LNCAP (cell line): ENCODE measurements around the gene ETV3.

ENCODE experiments used
- TF ChIP-seq, protein P1 (sequence below): fragments of 450-650 bp; IDR thresholded peaks from 2 replicates; pipeline ENCODE4 v1.5.1; 2017; ENCODE audit warnings: mild to moderate bottlenecking

The ETV3 gene

DNA sequence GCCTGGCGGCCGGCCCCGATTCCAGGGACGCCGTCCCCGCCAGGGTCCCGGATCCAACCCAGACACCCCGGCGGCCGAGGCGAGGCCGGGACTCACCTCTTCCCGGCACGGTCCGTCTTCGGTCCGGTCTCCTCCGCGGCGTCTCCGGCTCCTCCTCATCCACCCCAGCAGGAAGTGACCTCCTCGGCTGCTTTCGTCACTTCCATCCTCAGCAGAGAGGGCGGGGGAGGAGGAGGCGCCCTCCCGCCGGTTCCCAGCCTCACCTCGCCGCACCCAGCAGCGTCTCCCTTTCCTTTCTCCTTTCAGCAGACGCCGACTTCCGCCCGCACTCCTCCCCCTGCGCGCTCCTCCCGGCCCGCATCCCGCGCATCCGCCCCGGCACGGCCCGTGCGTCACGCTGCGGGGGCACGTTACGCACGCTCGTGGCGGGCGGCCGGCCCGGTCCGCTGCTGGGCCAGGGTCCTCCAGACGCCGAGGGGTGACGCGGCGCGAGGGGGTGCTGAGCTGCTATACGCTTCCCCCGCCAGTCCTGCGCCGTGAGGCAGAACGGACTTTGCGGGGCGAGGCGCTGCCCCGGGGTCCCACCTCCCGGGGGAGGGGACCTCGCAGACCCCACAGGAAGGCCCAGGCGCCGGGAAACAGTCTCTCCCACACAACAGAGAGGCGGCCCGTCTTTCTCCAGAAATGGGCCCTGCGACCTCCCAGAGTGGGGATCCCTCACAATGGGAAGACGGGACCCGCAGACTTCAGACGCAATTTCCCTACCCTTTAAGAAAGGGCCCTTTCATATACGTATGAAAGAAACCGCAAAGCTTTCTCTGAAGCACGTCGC, at the start of gene ETV3:
TSS of gene ETV3 (minus strand) at position 176 of the 832 bp plus-strand sequence. CDS start 2,043 bp downstream, outside the sequence.
- TF ChIP-seq, protein P1, sequence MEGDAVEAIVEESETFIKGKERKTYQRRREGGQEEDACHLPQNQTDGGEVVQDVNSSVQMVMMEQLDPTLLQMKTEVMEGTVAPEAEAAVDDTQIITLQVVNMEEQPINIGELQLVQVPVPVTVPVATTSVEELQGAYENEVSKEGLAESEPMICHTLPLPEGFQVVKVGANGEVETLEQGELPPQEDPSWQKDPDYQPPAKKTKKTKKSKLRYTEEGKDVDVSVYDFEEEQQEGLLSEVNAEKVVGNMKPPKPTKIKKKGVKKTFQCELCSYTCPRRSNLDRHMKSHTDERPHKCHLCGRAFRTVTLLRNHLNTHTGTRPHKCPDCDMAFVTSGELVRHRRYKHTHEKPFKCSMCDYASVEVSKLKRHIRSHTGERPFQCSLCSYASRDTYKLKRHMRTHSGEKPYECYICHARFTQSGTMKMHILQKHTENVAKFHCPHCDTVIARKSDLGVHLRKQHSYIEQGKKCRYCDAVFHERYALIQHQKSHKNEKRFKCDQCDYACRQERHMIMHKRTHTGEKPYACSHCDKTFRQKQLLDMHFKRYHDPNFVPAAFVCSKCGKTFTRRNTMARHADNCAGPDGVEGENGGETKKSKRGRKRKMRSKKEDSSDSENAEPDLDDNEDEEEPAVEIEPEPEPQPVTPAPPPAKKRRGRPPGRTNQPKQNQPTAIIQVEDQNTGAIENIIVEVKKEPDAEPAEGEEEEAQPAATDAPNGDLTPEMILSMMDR = no peak

DNA sequence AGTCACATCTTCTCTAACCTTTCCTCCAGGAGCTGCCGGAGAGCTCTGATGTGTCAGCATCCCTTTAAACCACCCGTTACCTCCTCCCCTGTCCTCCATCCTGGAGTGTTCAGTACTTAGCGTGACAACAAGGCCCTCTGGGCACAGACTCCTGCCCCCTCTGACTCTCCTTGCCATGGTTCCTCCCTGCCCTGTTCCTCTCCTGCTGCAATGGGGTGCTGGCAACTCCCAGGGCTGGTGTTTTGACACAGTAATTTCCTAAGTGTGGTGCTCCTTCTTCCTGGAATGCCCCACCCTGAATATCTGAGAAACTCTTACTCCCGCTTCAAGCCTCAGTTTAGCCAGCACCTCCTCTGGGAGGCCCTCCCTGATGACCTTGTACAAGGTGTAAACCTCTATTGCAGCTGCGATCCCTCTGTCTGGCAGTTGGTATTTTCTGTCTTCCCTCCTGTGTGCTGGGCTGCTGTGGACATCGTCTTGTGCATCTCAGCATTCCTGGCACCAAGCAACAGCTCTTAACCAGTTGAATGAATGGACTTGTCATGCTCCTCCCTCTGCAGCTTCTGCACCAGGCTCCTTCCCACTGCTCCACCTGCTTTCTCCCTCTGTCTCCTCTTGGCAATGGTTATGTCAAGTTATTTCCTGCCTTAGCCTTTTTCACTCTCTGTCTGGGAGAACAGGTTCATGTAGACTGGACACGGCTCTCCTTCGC, 48.2 kb upstream of the ETV3 start:
- TF ChIP-seq, protein P1 = no peak

DNA sequence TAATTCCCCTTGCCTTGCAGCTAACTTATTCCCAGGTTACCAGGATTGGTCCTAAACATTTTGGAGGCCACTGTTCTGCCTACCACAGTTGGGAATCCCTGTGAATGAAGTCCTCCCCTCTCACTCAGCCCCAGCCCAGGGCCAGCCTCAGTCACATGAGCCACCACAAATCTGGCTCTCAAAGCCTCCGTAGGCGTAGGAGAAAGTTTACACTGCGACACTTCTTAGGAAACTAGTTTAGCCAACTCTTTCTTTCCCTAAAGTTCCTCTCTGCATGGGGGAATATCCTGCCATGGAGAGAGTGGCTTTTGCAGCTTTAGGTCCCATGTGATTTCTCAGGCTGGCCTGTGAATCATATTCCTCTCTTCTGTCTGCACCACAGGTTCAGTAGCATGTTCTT, 45.7 kb upstream of the ETV3 start:
- TF ChIP-seq, protein P1 = no peak

DNA sequence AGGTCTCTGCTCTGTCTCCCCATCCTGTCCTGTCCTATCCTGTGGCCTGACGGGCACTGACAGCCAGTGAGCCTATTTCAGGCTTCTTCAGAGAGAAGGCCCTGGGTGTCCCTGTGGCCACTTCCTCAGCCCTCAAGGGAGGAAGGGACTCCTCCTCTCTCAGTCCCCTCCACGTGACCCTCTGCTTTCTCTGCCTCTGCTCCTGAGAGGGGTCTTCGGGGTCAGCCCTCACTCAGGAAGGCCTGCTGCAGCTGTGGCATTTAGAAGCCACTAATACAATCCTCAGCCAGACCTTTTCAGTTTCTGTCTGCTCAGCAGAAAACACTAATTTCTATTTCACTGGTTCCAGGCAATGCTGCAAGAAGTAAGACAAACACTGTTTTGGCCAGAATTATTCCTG, 43.6 kb upstream of the ETV3 start:
- TF ChIP-seq, protein P1 = no peak

DNA sequence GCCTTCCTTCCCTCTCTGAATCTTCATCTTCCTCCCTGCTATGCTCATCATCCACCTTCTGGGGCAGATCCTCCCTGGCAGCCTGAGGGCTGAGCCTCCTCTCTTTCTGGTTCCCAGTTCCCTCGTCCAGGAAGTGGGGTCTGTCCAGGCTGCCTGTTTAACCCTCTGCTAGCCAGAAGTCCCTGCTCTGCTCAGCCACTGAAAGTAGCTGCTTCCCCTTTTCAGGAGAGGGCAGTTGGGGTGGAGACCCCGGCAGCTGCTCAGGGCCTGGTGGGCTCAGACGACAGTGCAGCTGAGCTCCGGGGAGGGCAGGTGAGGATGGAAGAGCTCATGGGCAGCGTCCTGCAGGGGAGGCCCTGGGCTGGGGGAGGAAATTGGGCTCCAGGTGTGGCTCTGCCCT, 43.1 kb upstream of the ETV3 start:
- TF ChIP-seq, protein P1 = no peak

DNA sequence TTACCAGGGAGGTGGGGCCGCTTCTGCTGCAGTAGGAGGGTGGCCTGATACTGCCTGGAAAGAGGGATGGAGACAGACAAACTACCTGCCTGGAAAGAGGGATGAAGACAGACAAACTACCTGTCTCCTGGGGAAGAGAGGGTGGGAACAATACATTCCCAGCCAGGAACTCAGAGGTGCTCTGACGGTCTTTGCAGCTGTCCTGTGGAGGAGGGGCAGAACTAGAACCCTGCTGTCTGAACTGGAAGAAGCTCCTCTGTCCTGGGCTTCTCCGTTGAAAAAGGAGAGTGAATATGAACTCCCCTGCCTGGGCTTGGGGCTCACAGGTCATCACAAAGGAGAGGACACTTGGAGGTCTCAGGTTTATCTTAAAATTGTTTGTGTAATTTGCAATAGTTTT, 40.3 kb upstream of the ETV3 start:
- TF ChIP-seq, protein P1 = no peak

DNA sequence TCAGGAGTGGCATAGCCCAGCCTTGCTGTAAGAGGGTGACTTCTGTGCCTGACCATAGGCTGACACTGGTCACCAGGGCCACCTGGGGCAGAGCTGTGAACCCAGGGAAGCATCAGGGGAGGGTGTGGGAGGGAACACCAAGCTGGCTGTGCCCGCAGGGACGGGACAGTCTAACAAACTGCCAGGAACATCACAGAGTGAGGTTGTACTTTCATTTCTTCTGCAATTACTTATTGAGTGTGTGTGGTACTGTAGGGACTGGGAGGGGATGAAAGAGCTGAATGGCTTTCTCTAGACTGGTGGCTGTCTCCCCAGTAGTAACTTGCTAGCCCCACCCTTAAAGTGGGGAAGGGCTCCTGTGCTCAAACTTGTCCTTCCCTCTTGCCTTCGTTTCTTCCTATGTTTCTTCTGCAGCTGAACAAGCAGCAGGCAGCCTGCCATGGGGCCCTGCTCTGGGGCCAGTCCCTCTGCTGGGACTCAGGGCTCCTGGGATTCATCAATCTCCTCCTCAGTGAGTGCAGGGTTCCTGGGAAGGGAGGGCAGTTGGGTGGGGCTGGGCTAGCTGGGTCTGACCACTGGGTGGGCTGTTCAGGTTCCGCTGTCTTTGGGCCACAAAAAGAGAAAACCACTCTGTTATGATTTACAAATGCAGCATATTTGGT, 39.7 kb upstream of the ETV3 start:
- TF ChIP-seq, protein P1 = no peak
